Neural crest cell (in vitro differentiated cells): ENCODE results near the gene FRMD6. TPM values are rescaled to one million over a fixed set of nuclear protein-coding genes. Genes with fewer than 3 reads are reported as not detected.

Experiments used
- DNase-seq: peaks from one replicate; pipeline ENCODE4 v3.0.0; 2021; ENCODE audit warnings: low read depth, mixed read lengths, low spot score
- H3K27ac Mint-ChIP-seq: one replicate; pipeline ENCODE4 v1.8.0; 2021; ENCODE audit warnings: mild to moderate bottlenecking, mixed read lengths; ENCODE audit not compliant: unreplicated experiment
- H3K27me3 Mint-ChIP-seq: 2 replicates; pipeline ENCODE4 v1.8.0; 2021; ENCODE audit warnings: low read depth, mild to moderate bottlenecking, mixed read lengths
- H3K36me3 Mint-ChIP-seq: 2 replicates; pipeline ENCODE4 v1.8.0; 2021; ENCODE audit warnings: low read depth, mild to moderate bottlenecking, mixed read lengths
- H3K4me1 Mint-ChIP-seq: 2 replicates; pipeline ENCODE4 v1.8.0; 2021; ENCODE audit warnings: mixed read lengths
- H3K4me3 Mint-ChIP-seq: one replicate; pipeline ENCODE4 v1.8.0; 2021; ENCODE audit warnings: mild to moderate bottlenecking, mixed read lengths
- H3K9me3 Mint-ChIP-seq: 2 replicates; pipeline ENCODE4 v1.8.0; 2021; ENCODE audit warnings: mixed read lengths
- total RNA-seq: library from RNA; stranded (reverse); gene quantifications from 2 replicates; pipeline ENCODE4 v1.2.1, GENCODE V29; 2021
- TF ChIP-seq, protein P1 (sequence below): fragments of 200-600 bp; sonication (generic); conservative IDR thresholded peaks from 2 replicates; pipeline ENCODE4 v1.5.0; 2021; ENCODE audit warnings: antibody characterized with exemption, mild to moderate bottlenecking

Gene FRMD6
- total RNA-seq, 1 donor from 2014 or later = 38.0 TPM

DNA sequence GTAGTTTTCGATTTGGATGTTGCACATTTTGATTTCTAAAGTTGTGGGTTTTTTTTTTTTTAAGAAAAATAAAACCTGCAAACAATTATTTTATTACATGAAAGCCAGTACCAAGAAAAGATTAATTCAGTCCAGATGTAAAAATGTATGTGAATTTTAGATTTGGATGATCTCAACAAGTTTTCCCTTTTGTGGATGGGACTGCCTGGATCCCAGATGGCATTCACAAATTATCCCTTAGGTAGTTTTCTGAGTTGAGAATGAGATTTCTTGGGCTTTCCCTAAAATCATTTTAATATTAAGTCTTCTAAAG is 2.8 kb downstream of the FRMD6 start:
- Mint-ChIP-seq H3K27me3 (peaks cover 3% of the 10 kb centered on the region), H3K36me3 (no peaks in the 10 kb centered on the region), H3K4me1 (peaks cover 45% of the 10 kb centered on the region), H3K4me3 (peak overlapping the region; percentile 95), H3K9me3 (no peaks in the 10 kb centered on the region), H3K27ac (no peak overlapping the region)
- no peak for DNase-seq
- TF ChIP-seq, protein P1, sequence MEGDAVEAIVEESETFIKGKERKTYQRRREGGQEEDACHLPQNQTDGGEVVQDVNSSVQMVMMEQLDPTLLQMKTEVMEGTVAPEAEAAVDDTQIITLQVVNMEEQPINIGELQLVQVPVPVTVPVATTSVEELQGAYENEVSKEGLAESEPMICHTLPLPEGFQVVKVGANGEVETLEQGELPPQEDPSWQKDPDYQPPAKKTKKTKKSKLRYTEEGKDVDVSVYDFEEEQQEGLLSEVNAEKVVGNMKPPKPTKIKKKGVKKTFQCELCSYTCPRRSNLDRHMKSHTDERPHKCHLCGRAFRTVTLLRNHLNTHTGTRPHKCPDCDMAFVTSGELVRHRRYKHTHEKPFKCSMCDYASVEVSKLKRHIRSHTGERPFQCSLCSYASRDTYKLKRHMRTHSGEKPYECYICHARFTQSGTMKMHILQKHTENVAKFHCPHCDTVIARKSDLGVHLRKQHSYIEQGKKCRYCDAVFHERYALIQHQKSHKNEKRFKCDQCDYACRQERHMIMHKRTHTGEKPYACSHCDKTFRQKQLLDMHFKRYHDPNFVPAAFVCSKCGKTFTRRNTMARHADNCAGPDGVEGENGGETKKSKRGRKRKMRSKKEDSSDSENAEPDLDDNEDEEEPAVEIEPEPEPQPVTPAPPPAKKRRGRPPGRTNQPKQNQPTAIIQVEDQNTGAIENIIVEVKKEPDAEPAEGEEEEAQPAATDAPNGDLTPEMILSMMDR = no peak

DNA sequence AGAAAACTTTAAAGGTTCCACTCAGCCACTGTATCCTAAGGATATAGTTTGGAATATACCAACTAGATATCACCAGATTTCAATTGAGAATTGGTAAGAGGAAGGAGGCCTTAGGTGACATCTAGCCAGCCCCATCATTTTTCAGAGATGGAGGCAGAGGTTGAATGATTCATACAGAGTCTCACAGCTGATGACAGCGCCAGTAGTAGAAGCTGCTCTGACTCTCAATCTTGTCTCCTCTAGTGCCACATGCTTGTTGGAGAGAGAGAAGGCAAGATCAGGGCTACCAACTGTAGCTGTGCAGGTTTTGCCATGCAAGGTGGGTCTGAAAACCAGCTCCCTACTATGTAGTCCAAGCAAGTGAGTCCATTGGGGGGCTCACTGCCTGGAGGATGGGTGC is 6.1 kb downstream of the FRMD6 start:
- no peaks in the 10 kb centered on the region for H3K36me3 Mint-ChIP-seq
- no peak for DNase-seq
- TF ChIP-seq, protein P1 = no peak
- no peak overlapping the region for H3K27ac Mint-ChIP-seq
- H3K27me3 Mint-ChIP-seq = peaks cover 3% of the 10 kb centered on the region
- H3K9me3 Mint-ChIP-seq = no peaks in the 10 kb centered on the region
- peaks cover 51% of the 10 kb centered on the region for H3K4me1 Mint-ChIP-seq
- peak overlapping the region; percentile 4 for H3K4me3 Mint-ChIP-seq

DNA sequence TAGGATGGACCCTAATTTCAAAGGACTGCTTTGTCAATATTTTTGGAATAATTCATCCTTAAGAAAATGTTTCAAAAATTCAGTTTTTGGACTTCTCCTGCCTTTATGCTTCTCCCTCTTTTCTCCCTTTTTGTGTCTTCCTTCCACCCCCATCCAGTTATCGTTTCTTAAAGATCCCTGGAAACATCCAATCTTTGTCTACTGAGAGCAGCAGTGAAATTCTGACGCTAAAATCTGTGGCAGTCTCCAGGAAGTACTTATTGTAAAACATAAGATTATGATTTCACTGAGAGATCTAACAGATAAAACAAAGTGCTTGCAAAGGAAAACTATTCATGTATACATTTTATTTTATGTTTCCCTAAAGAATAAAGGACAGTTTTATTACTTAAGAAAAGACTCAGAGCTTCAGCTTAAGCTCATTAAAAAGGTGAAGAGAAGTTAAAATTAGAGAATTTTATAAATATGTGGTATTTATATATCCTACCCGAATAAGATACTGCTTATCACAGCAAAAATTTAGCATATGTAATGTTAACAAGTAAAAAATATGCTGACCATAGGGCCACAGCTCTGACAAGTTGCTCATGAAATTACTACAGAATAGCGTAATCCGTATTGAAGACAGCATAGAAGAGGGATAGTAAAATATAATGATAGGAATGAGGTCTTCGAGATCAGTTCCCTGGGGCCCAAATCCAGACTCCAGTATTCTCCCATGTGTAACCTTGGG is 6.9 kb downstream of the FRMD6 start:
- H3K9me3 Mint-ChIP-seq = peaks cover 2% of the 10 kb centered on the region

DNA sequence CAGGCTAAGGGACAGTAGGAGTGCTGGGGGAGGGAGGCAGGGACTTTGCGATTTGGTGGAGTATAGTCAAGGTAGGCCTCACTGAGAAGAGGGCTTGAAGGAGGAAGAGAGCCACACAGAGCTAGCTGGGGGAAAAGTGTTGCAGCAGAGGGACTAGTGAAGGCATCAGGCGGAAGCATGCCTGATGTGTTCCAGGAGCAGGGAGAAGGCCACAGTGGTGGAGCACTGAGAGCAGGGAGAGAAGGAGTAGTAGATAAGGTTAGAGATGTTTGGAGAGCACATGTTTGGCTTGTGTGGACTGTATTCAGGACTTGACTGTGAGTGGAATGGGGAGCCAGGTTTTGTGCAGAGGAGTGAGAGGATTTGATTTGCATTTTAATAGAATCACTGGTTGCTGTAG is 9.0 kb downstream of the FRMD6 start:
- Mint-ChIP-seq H3K4me3 (no peak overlapping the region), H3K4me1 (peaks cover 29% of the 10 kb centered on the region), H3K36me3 (peaks cover 7% of the 10 kb centered on the region), H3K9me3 (peaks cover 4% of the 10 kb centered on the region), H3K27ac (no peak overlapping the region), H3K27me3 (no peaks in the 10 kb centered on the region)
- TF ChIP-seq, protein P1 = no peak
- no peak for DNase-seq

More for the DNA sequence above, 6.9 kb downstream of the FRMD6 start:
- DNase-seq = no peak
- Mint-ChIP-seq H3K4me1 (peaks cover 42% of the 10 kb centered on the region), H3K36me3 (peaks cover 2% of the 10 kb centered on the region), H3K4me3 (peak overlapping the region; percentile 6), H3K27ac (no peak overlapping the region), H3K27me3 (no peaks in the 10 kb centered on the region)
- TF ChIP-seq, protein P1 = no peak

DNA sequence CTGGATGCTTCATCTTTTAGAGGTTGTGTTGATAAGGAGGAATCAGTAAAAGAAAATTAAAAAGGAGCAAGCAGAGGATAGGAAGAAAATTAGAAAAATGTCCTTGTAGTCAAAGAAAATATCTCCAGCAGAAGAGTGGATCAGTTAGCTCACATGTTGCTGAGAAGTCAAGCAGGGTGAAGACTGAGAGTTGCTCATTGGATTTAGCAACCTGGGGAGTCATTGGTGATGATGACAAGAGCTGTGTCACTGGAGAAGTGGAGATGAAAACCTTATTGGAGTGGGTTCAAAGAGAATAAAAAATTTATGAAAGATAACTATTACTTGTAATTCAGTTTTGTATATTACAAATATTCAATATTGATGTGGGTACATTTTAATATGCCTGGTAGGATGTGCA is 9.8 kb downstream of the FRMD6 start:
- no peaks in the 10 kb centered on the region for H3K27me3 Mint-ChIP-seq
- no peak for DNase-seq
- no peak overlapping the region for H3K27ac Mint-ChIP-seq
- H3K9me3 Mint-ChIP-seq = peaks cover 5% of the 10 kb centered on the region
- TF ChIP-seq, protein P1 = no peak
- peaks cover 8% of the 10 kb centered on the region for H3K36me3 Mint-ChIP-seq
- H3K4me3 Mint-ChIP-seq = no peak overlapping the region
- H3K4me1 Mint-ChIP-seq = peaks cover 28% of the 10 kb centered on the region
